Measurements from ENCODE around the gene USP40. TPM values are rescaled to one million over a fixed set of nuclear protein-coding genes. Genes with fewer than 3 reads are reported as not detected.

USP40 gene
- total RNA-seq, 4 donors from 2014 or later = 18.7 to 32.8 (median 23.0) TPM

- Histone ChIP-seq H3K27ac (no peak overlapping the region), H3K9me3 (no peaks in the 10 kb centered on the region), H3K27me3 (no peaks in the 10 kb centered on the region), H3K4me1 (peaks cover 0 to 19% (median 0%) of the 10 kb centered on the region in 3 donors), H3K36me3 (peaks cover 0 to 90% (median 15%) of the 10 kb centered on the region in 3 donors), H3K4me3 (no peak overlapping the region)
- DNase-seq = no peak
- TF ChIP-seq, protein P1, sequence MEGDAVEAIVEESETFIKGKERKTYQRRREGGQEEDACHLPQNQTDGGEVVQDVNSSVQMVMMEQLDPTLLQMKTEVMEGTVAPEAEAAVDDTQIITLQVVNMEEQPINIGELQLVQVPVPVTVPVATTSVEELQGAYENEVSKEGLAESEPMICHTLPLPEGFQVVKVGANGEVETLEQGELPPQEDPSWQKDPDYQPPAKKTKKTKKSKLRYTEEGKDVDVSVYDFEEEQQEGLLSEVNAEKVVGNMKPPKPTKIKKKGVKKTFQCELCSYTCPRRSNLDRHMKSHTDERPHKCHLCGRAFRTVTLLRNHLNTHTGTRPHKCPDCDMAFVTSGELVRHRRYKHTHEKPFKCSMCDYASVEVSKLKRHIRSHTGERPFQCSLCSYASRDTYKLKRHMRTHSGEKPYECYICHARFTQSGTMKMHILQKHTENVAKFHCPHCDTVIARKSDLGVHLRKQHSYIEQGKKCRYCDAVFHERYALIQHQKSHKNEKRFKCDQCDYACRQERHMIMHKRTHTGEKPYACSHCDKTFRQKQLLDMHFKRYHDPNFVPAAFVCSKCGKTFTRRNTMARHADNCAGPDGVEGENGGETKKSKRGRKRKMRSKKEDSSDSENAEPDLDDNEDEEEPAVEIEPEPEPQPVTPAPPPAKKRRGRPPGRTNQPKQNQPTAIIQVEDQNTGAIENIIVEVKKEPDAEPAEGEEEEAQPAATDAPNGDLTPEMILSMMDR (IDR thresholded peaks at IDR 0.05) = peak in 1 of 6 experiments; percentile 38
- no peak for TF ChIP-seq POLR2A (IDR thresholded peaks at IDR 0.05)
- WGBS, 2 donors = 72 to 75% methylated on average over 8 to 11 of the region's 11 CpGs
- intact Hi-C loops (cut with DNase I) = loop anchor here (10.0 kb wide), 2 partner anchors 93 to 153 kb away; partner anchors contain the start of gene DGKD
Observed at GRCh38 chr2:233448220-233448559, 118.4 kb downstream of the USP40 start.

DNA sequence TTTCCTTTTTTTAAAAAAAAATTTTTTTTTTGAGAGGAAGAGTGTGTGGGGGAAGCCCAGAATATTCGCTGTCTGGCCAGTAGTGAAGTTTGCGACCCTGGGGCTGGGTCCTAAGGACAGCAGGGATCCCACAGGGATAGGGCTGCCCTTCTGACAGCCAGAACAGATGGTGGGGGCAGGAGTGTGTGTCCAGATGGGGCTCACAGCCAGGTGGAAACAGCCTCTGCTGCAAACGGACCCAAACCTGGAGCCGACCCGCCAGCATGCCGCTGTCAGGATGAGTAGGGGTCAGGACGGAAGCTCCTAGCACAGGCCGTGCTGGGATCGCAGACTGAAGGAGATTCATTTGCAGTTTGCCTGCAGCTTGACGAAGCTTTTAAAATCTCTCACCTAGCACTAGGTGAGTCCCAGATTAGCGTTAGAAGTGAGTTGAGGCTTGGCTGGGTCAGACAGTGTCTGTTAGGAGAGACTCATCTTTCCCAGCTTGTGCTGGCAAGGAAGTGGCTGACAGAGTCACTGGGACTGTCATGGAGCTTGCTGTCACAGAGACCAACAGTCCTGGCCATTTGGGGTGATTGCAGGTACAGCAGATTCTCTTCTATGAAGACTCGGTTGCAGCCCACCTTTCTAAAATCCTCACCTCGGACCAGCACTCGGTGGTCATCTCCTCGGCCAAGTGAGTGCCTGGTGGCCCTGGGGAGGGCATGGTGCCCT lies 118.9 kb downstream of the USP40 start:
- H3K36me3 ChIP-seq = peaks cover 0 to 88% (median 15%) of the 10 kb centered on the region in 3 donors
- H3K4me3 ChIP-seq = no peak overlapping the region
- 82 to 87% methylated on average over 5 to 14 of the region's 15 CpGs for WGBS, 2 donors
- H3K4me1 ChIP-seq = peaks cover 0 to 20% (median 0%) of the 10 kb centered on the region in 3 donors
- no peak overlapping the region for H3K27ac ChIP-seq
- DNase-seq = no peak
- TF ChIP-seq, protein P1 (IDR thresholded peaks at IDR 0.05) = no peak
- no peak for TF ChIP-seq POLR2A (IDR thresholded peaks at IDR 0.05)
- no peaks in the 10 kb centered on the region for H3K9me3 ChIP-seq
- intact Hi-C loops (cut with DNase I) = loop anchor here (10.0 kb wide), 2 partner anchors 93 to 153 kb away; partner anchors contain the start of gene DGKD
- no peaks in the 10 kb centered on the region for H3K27me3 ChIP-seq

GRCh38 chr2:233446606-233447305 lies 119.8 kb downstream of the USP40 start:
- intact Hi-C loops (cut with DNase I) = loop anchor here (10.0 kb wide), 2 partner anchors 92 to 152 kb away; partner anchors contain the start of gene DGKD
- peaks cover 0 to 20% (median 0%) of the 10 kb centered on the region in 3 donors for H3K4me1 ChIP-seq
- WGBS, 2 donors = 90 to 92% methylated on average over 15 to 32 of the region's 37 CpGs
- H3K27ac ChIP-seq = no peak overlapping the region
- H3K27me3 ChIP-seq = no peaks in the 10 kb centered on the region
- no peak for DNase-seq
- H3K4me3 ChIP-seq = no peak overlapping the region
- peaks cover 0 to 86% (median 10%) of the 10 kb centered on the region in 3 donors for H3K36me3 ChIP-seq
- H3K9me3 ChIP-seq = no peaks in the 10 kb centered on the region
- no peak for TF ChIP-seq POLR2A (IDR thresholded peaks at IDR 0.05)
- TF ChIP-seq, protein P1 (IDR thresholded peaks at IDR 0.05) = no peak

DNA sequence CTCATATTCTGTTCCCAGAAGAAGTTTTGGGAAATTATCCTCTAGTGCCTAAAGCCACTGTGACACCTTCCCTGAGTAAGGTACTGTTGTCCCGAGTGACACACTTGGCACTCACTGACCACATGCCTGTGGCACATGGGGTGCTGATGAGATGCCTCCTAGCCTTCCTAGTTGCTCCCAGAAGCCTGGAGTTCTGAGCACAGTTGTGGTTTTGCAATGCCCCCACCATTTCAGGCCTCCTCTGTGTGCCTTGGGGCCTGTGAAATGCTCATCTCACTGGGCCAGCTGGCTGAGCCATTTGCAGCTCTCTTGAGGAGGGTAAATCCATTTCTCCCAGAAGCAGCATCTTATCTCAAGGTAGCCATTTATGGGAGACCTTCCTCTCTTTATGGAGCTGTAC lies 120.5 kb downstream of the USP40 start:
- H3K4me3 ChIP-seq = no peak overlapping the region
- no peaks in the 10 kb centered on the region for H3K9me3 ChIP-seq
- no peaks in the 10 kb centered on the region for H3K27me3 ChIP-seq
- WGBS, 2 donors = 85 to 89% methylated on average over 1 of the region's 1 CpG
- peaks cover 0 to 82% (median 10%) of the 10 kb centered on the region in 3 donors for H3K36me3 ChIP-seq
- peaks cover 0 to 20% (median 0%) of the 10 kb centered on the region in 3 donors for H3K4me1 ChIP-seq
- intact Hi-C loops (cut with DNase I) = loop anchor here (10.0 kb wide), 2 partner anchors 91 to 151 kb away; partner anchors contain the start of gene DGKD
- TF ChIP-seq, protein P1 (IDR thresholded peaks at IDR 0.05) = no peak
- TF ChIP-seq POLR2A (IDR thresholded peaks at IDR 0.05) = no peak
- no peak for DNase-seq
- H3K27ac ChIP-seq = no peak overlapping the region
